ENCODE results near the gene SMARCA2. TPM values are rescaled to one million over a fixed set of nuclear protein-coding genes. Genes with fewer than 3 reads are reported as not detected.

The SMARCA2 gene
- total RNA-seq, 1 experiment from 2014 or later: 108 TPM

GRCh38 chr9:2153630-2154217 lies 138.6 kb downstream of the SMARCA2 start:
- Histone ChIP-seq H3K9ac (ENCODE audit: low read length) (no peak overlapping the region), H4K20me1 (ENCODE audit: insufficient read depth, low read depth, low read length) (no peaks in the 10 kb centered on the region), H3K9me3 (ENCODE audit: low read length) (no peaks in the 10 kb centered on the region), H3K36me3 (ENCODE audit: insufficient read depth, low read length) (no peaks in the 10 kb centered on the region), H3K27me3 (ENCODE audit: low read length) (no peaks in the 10 kb centered on the region), H3K9me2 (replicated peaks; ENCODE audit: insufficient read depth, low read length) (no peaks in the 10 kb centered on the region), H2AFZ (ENCODE audit: low read length) (no peak overlapping the region), H3K4me1 (ENCODE audit: low read length) (peaks cover 44% of the 10 kb centered on the region), H3K4me2 (ENCODE audit: low read depth, low read length, poor library complexity, severe bottlenecking) (no peak overlapping the region), H3K79me2 (ENCODE audit: low read length) (peaks cover 24% of the 10 kb centered on the region), H3K4me3 (ENCODE audit: low read length) (no peak overlapping the region), H3K27ac (ENCODE audit: low read length) (peak overlapping the region; percentile 24)
- no peak for DNase-seq

GRCh38 chr9:2154731-2155130 lies 139.6 kb downstream of the SMARCA2 start:
- Histone ChIP-seq H3K36me3 (ENCODE audit: insufficient read depth, low read length) (no peaks in the 10 kb centered on the region), H3K9me3 (ENCODE audit: low read length) (no peaks in the 10 kb centered on the region), H3K4me3 (ENCODE audit: low read length) (no peak overlapping the region), H2AFZ (ENCODE audit: low read length) (no peak overlapping the region), H3K27me3 (ENCODE audit: low read length) (no peaks in the 10 kb centered on the region), H3K9ac (ENCODE audit: low read length) (no peak overlapping the region), H4K20me1 (ENCODE audit: insufficient read depth, low read depth, low read length) (no peaks in the 10 kb centered on the region), H3K27ac (ENCODE audit: low read length) (peak overlapping the region; percentile 31), H3K4me2 (ENCODE audit: low read depth, low read length, poor library complexity, severe bottlenecking) (no peak overlapping the region), H3K9me2 (replicated peaks; ENCODE audit: insufficient read depth, low read length) (no peaks in the 10 kb centered on the region), H3K4me1 (ENCODE audit: low read length) (peaks cover 54% of the 10 kb centered on the region), H3K79me2 (ENCODE audit: low read length) (peaks cover 28% of the 10 kb centered on the region)
- no peak for DNase-seq

- no peak for DNase-seq
- H3K9ac ChIP-seq (ENCODE audit: low read length): no peak overlapping the region
- H2AFZ ChIP-seq (ENCODE audit: low read length): 0 out of 2 replicates have a peak overlapping the region, but pooled peaks have one; percentile 34
- H3K4me3 ChIP-seq (ENCODE audit: low read length): no peak overlapping the region
- peak overlapping the region; percentile 95 for H3K27ac ChIP-seq (ENCODE audit: low read length)
- no peaks in the 10 kb centered on the region for H3K27me3 ChIP-seq (ENCODE audit: low read length)
- no peaks in the 10 kb centered on the region for H4K20me1 ChIP-seq (ENCODE audit: insufficient read depth, low read depth, low read length)
- H3K36me3 ChIP-seq (ENCODE audit: insufficient read depth, low read length): no peaks in the 10 kb centered on the region
- H3K9me3 ChIP-seq (ENCODE audit: low read length): no peaks in the 10 kb centered on the region
- H3K4me2 ChIP-seq (ENCODE audit: low read depth, low read length, poor library complexity, severe bottlenecking): no peak overlapping the region
- peaks cover 34% of the 10 kb centered on the region for H3K79me2 ChIP-seq (ENCODE audit: low read length)
- H3K4me1 ChIP-seq (ENCODE audit: low read length): peaks cover 67% of the 10 kb centered on the region
- no peaks in the 10 kb centered on the region for H3K9me2 ChIP-seq (replicated peaks; ENCODE audit: insufficient read depth, low read length)
Measured at GRCh38 chr9:2155966-2156365, 140.8 kb downstream of the SMARCA2 start.

- Histone ChIP-seq H3K27ac (ENCODE audit: low read length) (peak overlapping the region; percentile 95), H3K36me3 (ENCODE audit: insufficient read depth, low read length) (no peaks in the 10 kb centered on the region), H4K20me1 (ENCODE audit: insufficient read depth, low read depth, low read length) (no peaks in the 10 kb centered on the region), H3K4me3 (ENCODE audit: low read length) (peak overlapping the region; percentile 69), H3K4me2 (ENCODE audit: low read depth, low read length, poor library complexity, severe bottlenecking) (peak overlapping the region; percentile 85), H3K4me1 (ENCODE audit: low read length) (peaks cover 72% of the 10 kb centered on the region), H2AFZ (ENCODE audit: low read length) (no peak overlapping the region), H3K9ac (ENCODE audit: low read length) (peak overlapping the region; percentile 74), H3K27me3 (ENCODE audit: low read length) (no peaks in the 10 kb centered on the region), H3K9me2 (replicated peaks; ENCODE audit: insufficient read depth, low read length) (no peaks in the 10 kb centered on the region), H3K9me3 (ENCODE audit: low read length) (no peaks in the 10 kb centered on the region), H3K79me2 (ENCODE audit: low read length) (peaks cover 36% of the 10 kb centered on the region)
- peak; percentile 91 for DNase-seq
Measured at GRCh38 chr9:2157277-2158110, 142.3 kb downstream of the SMARCA2 start.

- Histone ChIP-seq H3K4me1 (ENCODE audit: low read length) (peaks cover 71% of the 10 kb centered on the region), H3K9me2 (replicated peaks; ENCODE audit: insufficient read depth, low read length) (no peaks in the 10 kb centered on the region), H2AFZ (ENCODE audit: low read length) (no peak overlapping the region), H4K20me1 (ENCODE audit: insufficient read depth, low read depth, low read length) (no peaks in the 10 kb centered on the region), H3K9me3 (ENCODE audit: low read length) (no peaks in the 10 kb centered on the region), H3K79me2 (ENCODE audit: low read length) (peaks cover 35% of the 10 kb centered on the region), H3K36me3 (ENCODE audit: insufficient read depth, low read length) (no peaks in the 10 kb centered on the region), H3K27ac (ENCODE audit: low read length) (peak overlapping the region; percentile 95), H3K9ac (ENCODE audit: low read length) (peak overlapping the region; percentile 74), H3K4me3 (ENCODE audit: low read length) (peak overlapping the region; percentile 69), H3K27me3 (ENCODE audit: low read length) (no peaks in the 10 kb centered on the region), H3K4me2 (ENCODE audit: low read depth, low read length, poor library complexity, severe bottlenecking) (peak overlapping the region; percentile 85)
- DNase-seq: peak; percentile 95
Measured at GRCh38 chr9:2158111-2158610, 143.0 kb downstream of the SMARCA2 start.

GRCh38 chr9:2158766-2159430 lies 143.8 kb downstream of the SMARCA2 start:
- no peak overlapping the region for H2AFZ ChIP-seq (ENCODE audit: low read length)
- peak overlapping the region; percentile 85 for H3K4me2 ChIP-seq (ENCODE audit: low read depth, low read length, poor library complexity, severe bottlenecking)
- H3K27me3 ChIP-seq (ENCODE audit: low read length): no peaks in the 10 kb centered on the region
- no peaks in the 10 kb centered on the region for H4K20me1 ChIP-seq (ENCODE audit: insufficient read depth, low read depth, low read length)
- H3K27ac ChIP-seq (ENCODE audit: low read length): peak overlapping the region; percentile 95
- no peaks in the 10 kb centered on the region for H3K36me3 ChIP-seq (ENCODE audit: insufficient read depth, low read length)
- peak overlapping the region; percentile 69 for H3K4me3 ChIP-seq (ENCODE audit: low read length)
- peak overlapping the region; percentile 74 for H3K9ac ChIP-seq (ENCODE audit: low read length)
- no peaks in the 10 kb centered on the region for H3K9me3 ChIP-seq (ENCODE audit: low read length)
- H3K9me2 ChIP-seq (replicated peaks; ENCODE audit: insufficient read depth, low read length): no peaks in the 10 kb centered on the region
- H3K79me2 ChIP-seq (ENCODE audit: low read length): peaks cover 37% of the 10 kb centered on the region
- peaks cover 71% of the 10 kb centered on the region for H3K4me1 ChIP-seq (ENCODE audit: low read length)
- DNase-seq: peak; percentile 61

GRCh38 chr9:2159521-2160454 lies 144.6 kb downstream of the SMARCA2 start:
- Histone ChIP-seq H3K4me2 (ENCODE audit: low read depth, low read length, poor library complexity, severe bottlenecking) (peak overlapping the region; percentile 85), H3K9me3 (ENCODE audit: low read length) (no peaks in the 10 kb centered on the region), H3K27ac (ENCODE audit: low read length) (peak overlapping the region; percentile 95), H3K36me3 (ENCODE audit: insufficient read depth, low read length) (no peaks in the 10 kb centered on the region; the same call in 1 of the 2 replicates), H3K9ac (ENCODE audit: low read length) (peak overlapping the region; percentile 74), H3K79me2 (ENCODE audit: low read length) (peaks cover 37% of the 10 kb centered on the region), H2AFZ (ENCODE audit: low read length) (peak overlapping the region; percentile 3; the same call in 1 of the 2 replicates), H3K27me3 (ENCODE audit: low read length) (no peaks in the 10 kb centered on the region), H4K20me1 (ENCODE audit: insufficient read depth, low read depth, low read length) (no peaks in the 10 kb centered on the region), H3K4me1 (ENCODE audit: low read length) (peaks cover 74% of the 10 kb centered on the region), H3K9me2 (replicated peaks; ENCODE audit: insufficient read depth, low read length) (no peaks in the 10 kb centered on the region), H3K4me3 (ENCODE audit: low read length) (peak overlapping the region; percentile 69)
- DNase-seq: peak; percentile 71

All from Karpas-422 (cell line).